ENCODE data around the gene TRIM41. TPM values are rescaled to one million over a fixed set of nuclear protein-coding genes. Genes with fewer than 3 reads are reported as not detected.
A peak's percentile ranks its signal among the peaks of the same experiment; 100 is the strongest.

The TRIM41 gene
- total RNA-seq, 1 donor from 2014 or later, result 39.1 TPM

DNA sequence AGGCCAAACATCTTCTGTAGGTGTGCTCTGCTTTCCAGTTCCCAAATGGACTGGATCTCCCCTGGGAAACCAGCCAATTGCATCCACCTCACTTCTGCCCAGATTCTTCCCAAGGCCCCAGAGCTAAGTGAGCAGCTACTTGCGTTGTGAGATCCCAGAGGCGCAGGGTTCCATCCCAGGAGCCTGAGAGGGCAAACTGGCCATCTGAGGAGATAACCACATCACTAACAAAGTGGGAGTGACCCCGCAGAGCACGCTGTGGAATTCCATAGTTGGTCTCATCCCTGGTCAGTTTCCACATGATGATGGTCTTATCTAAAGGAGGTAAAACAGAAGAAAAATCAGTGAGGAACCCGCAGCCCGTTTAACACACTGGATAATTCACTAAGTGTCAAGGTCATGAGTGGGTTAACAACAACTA, 19.0 kb downstream of the TRIM41 start:
- no peaks in the 10 kb centered on the region for H3K9me3 Mint-ChIP-seq
- peaks cover 58% of the 10 kb centered on the region for H3K4me1 Mint-ChIP-seq
- TF ChIP-seq CTCF (conservative IDR thresholded peaks at IDR 0.05), result no peak
- DNase-seq (ENCODE audit: low read depth, low spot score), result no peak
- peaks cover 6% of the 10 kb centered on the region for H3K27me3 Mint-ChIP-seq (ENCODE audit: low read depth)
- H3K27ac Mint-ChIP-seq (ENCODE audit: unreplicated experiment), result peak overlapping the region; percentile 100
- peaks cover 42% of the 10 kb centered on the region for H3K36me3 Mint-ChIP-seq (ENCODE audit: low read depth)
- peak overlapping the region; percentile 100 for H3K4me3 Mint-ChIP-seq

DNA sequence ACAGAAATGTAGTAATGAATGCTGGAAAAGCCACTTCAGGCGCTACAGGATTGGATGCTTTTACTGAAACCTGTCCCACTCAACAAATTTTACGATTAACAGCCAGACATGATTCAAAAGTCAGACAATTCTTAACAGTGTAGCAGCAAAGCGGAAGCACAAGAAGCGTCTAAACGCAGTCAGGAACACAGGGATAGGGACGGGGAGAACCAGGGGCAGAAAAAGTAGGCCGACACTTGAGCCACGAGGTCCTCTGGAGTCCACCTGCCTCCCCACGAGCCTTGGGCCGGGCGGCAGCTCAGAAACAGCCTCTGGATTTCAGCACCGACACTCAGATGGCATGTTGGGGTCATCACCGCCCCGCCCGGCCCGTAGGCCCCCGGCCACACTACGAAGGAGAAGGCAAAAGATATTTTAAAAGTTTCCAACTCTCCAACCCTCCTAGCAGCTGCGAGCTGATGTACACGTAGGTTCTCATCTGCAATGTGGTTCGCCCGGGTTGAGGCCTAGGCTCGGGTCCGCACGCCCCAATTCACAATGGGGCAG, 20.0 kb downstream of the TRIM41 start:
- Mint-ChIP-seq H3K36me3 (ENCODE audit: low read depth) (peaks cover 33% of the 10 kb centered on the region), H3K4me3 (peak overlapping the region; percentile 100), H3K9me3 (no peaks in the 10 kb centered on the region), H3K27me3 (ENCODE audit: low read depth) (peaks cover 6% of the 10 kb centered on the region), H3K27ac (ENCODE audit: unreplicated experiment) (peak overlapping the region; percentile 100), H3K4me1 (peaks cover 61% of the 10 kb centered on the region)
- TF ChIP-seq CTCF (conservative IDR thresholded peaks at IDR 0.05), result no peak
- DNase-seq (ENCODE audit: low read depth, low spot score), result no peak

- H3K9me3 Mint-ChIP-seq, result no peaks in the 10 kb centered on the region
- H3K4me1 Mint-ChIP-seq, result peaks cover 63% of the 10 kb centered on the region
- peak within 1 kb of the TSS; percentile 100 for H3K27ac Mint-ChIP-seq (ENCODE audit: unreplicated experiment)
- TF ChIP-seq CTCF (conservative IDR thresholded peaks at IDR 0.05), result no peak
- peaks cover 6% of the 10 kb centered on the region for H3K27me3 Mint-ChIP-seq (ENCODE audit: low read depth)
- peak within 1 kb of the TSS; percentile 100 for H3K4me3 Mint-ChIP-seq
- DNase-seq (ENCODE audit: low read depth, low spot score), result peak; percentile 84
- H3K36me3 Mint-ChIP-seq (ENCODE audit: low read depth), result peaks cover 28% of the 10 kb centered on the region
These were observed 20.7 kb downstream of the TRIM41 start, which contains the start of gene RACK1 for GRCh38 chr5:181243564-181244343. TSS of gene RACK1 (minus strand) at chr5:181243906. CDS start at chr5:181243800, 106 bp downstream.

- peak overlapping the region; percentile 94 for H3K27ac Mint-ChIP-seq (ENCODE audit: unreplicated experiment)
- peaks cover 73% of the 10 kb centered on the region for H3K4me1 Mint-ChIP-seq
- H3K9me3 Mint-ChIP-seq, result no peaks in the 10 kb centered on the region
- H3K4me3 Mint-ChIP-seq, result peak overlapping the region; percentile 100
- no peak for TF ChIP-seq CTCF (conservative IDR thresholded peaks at IDR 0.05)
- no peak for DNase-seq (ENCODE audit: low read depth, low spot score)
- H3K27me3 Mint-ChIP-seq (ENCODE audit: low read depth), result peaks cover 6% of the 10 kb centered on the region
- H3K36me3 Mint-ChIP-seq (ENCODE audit: low read depth), result peaks cover 21% of the 10 kb centered on the region
These were observed 22.6 kb downstream of the TRIM41 start for GRCh38 chr5:181245427-181246275.

DNA sequence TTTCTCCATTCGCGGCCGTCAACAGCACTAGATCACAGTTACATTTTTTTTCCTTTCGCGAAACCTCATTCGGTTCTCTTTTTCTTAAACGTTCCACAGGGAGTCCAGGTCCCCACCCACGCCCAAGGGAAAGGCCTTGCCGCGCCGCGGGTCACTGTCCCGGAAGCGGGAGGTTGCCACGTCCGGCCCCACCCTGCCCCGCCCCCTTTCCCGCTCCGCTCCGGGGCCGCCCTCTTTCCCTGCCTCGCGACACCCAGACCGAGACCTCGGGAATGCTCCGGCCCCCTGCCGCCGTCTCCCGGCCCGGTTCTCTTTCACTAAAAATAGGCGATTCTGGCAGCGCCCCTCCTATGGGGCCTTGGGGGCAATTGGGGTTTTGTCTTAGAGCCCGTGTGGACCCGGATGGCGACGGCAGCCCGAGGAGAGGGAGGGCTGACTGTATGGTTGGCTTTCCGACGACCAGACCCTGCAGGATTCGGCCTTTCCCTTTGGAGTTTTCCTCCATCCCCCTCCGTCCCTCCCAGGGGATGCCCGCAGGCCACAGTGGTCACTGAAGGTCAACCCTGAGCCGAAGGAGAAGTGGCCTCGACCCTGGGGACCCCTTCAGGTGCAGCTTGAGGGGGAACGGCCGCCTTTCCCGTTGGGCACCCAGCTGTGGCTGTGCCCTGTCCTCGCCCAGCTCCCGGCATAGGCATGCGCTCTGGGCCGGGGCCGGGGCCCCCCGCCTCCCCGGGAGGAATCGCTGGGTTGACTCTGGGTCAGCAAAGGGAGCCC, 23.4 kb downstream of the TRIM41 start:
- H3K9me3 Mint-ChIP-seq, result no peaks in the 10 kb centered on the region
- DNase-seq (ENCODE audit: low read depth, low spot score), result peak; percentile 74
- H3K36me3 Mint-ChIP-seq (ENCODE audit: low read depth), result peaks cover 21% of the 10 kb centered on the region
- peak overlapping the region; percentile 96 for H3K27ac Mint-ChIP-seq (ENCODE audit: unreplicated experiment)
- H3K27me3 Mint-ChIP-seq (ENCODE audit: low read depth), result peaks cover 6% of the 10 kb centered on the region
- peak overlapping the region; percentile 100 for H3K4me3 Mint-ChIP-seq
- peaks cover 74% of the 10 kb centered on the region for H3K4me1 Mint-ChIP-seq
- no peak for TF ChIP-seq CTCF (conservative IDR thresholded peaks at IDR 0.05)

All from neural crest cell (in vitro differentiated cells).